ENCODE data around the gene SLC2A8. TPM values are rescaled to one million over a fixed set of nuclear protein-coding genes. Genes with fewer than 3 reads are reported as not detected.

SLC2A8 gene
- total and polyA plus RNA-seq, 2 experiments from 2014 or later, result 45.3 to 62.2 TPM

- peak overlapping the region; percentile 85 for H3K27ac ChIP-seq
- peaks cover 21% of the 10 kb centered on the region for H3K4me1 ChIP-seq (ENCODE audit: low read depth)
- no peaks in the 10 kb centered on the region for H3K36me3 ChIP-seq
- H3K9me3 ChIP-seq (ENCODE audit: low read depth), result no peaks in the 10 kb centered on the region
- no peak for TF ChIP-seq CTCF (IDR thresholded peaks at IDR 0.05; ENCODE audit: low read depth, low read length)
- H3K4me3 ChIP-seq, result no peak overlapping the region
- no peaks in the 10 kb centered on the region for H3K27me3 ChIP-seq
- no peak for DNase-seq (ENCODE audit: low read depth in 1 of 2, low spot score in 1 of 2)
Measured at GRCh38 chr9:127369428-127369827, 27.5 kb upstream of the SLC2A8 start.

- Histone ChIP-seq H3K36me3 (no peaks in the 10 kb centered on the region), H3K9me3 (ENCODE audit: low read depth) (no peaks in the 10 kb centered on the region), H3K27ac (peak overlapping the region; percentile 85), H3K4me3 (no peak overlapping the region), H3K27me3 (no peaks in the 10 kb centered on the region), H3K4me1 (ENCODE audit: low read depth) (peaks cover 21% of the 10 kb centered on the region)
- TF ChIP-seq CTCF (IDR thresholded peaks at IDR 0.05; ENCODE audit: low read depth, low read length), result no peak
- DNase-seq (ENCODE audit: low read depth in 1 of 2, low spot score in 1 of 2), result peak in 1 of 2 donors; percentile 23
Measured at GRCh38 chr9:127370147-127370579, 26.8 kb upstream of the SLC2A8 start.

- H3K4me1 ChIP-seq (ENCODE audit: low read depth), result peaks cover 21% of the 10 kb centered on the region
- peak overlapping the region; percentile 85 for H3K27ac ChIP-seq
- H3K27me3 ChIP-seq, result no peaks in the 10 kb centered on the region
- no peak for TF ChIP-seq CTCF (IDR thresholded peaks at IDR 0.05; ENCODE audit: low read depth, low read length)
- H3K4me3 ChIP-seq, result no peak overlapping the region
- peak in 1 of 2 donors; percentile 29 for DNase-seq (ENCODE audit: low read depth in 1 of 2, low spot score in 1 of 2)
- no peaks in the 10 kb centered on the region for H3K36me3 ChIP-seq
- H3K9me3 ChIP-seq (ENCODE audit: low read depth), result no peaks in the 10 kb centered on the region
Measured at GRCh38 chr9:127370672-127371648, 26.0 kb upstream of the SLC2A8 start.

GRCh38 chr9:127380479-127380878 lies 16.5 kb upstream of the SLC2A8 start:
- H3K9me3 ChIP-seq (ENCODE audit: low read depth), result no peaks in the 10 kb centered on the region
- no peak for TF ChIP-seq CTCF (IDR thresholded peaks at IDR 0.05; ENCODE audit: low read depth, low read length)
- DNase-seq (ENCODE audit: low read depth in 1 of 2, low spot score in 1 of 2), result no peak
- H3K27ac ChIP-seq, result no peak overlapping the region
- no peak overlapping the region for H3K4me3 ChIP-seq
- no peaks in the 10 kb centered on the region for H3K4me1 ChIP-seq (ENCODE audit: low read depth)
- H3K36me3 ChIP-seq, result no peaks in the 10 kb centered on the region
- no peaks in the 10 kb centered on the region for H3K27me3 ChIP-seq

GRCh38 chr9:127382541-127382940 lies 14.4 kb upstream of the SLC2A8 start:
- H3K27ac ChIP-seq, result no peak overlapping the region
- H3K4me3 ChIP-seq, result no peak overlapping the region
- no peaks in the 10 kb centered on the region for H3K36me3 ChIP-seq
- no peaks in the 10 kb centered on the region for H3K9me3 ChIP-seq (ENCODE audit: low read depth)
- H3K27me3 ChIP-seq, result no peaks in the 10 kb centered on the region
- no peaks in the 10 kb centered on the region for H3K4me1 ChIP-seq (ENCODE audit: low read depth)
- TF ChIP-seq CTCF (IDR thresholded peaks at IDR 0.05; ENCODE audit: low read depth, low read length), result no peak
- DNase-seq (ENCODE audit: low read depth in 1 of 2, low spot score in 1 of 2), result no peak

All from cardiac muscle cell (in vitro differentiated cells and primary cell).